ENCODE results near the gene SNX9. TPM values are rescaled to one million over a fixed set of nuclear protein-coding genes. Genes with fewer than 3 reads are reported as not detected.

SNX9 gene
- 10 to 100 TPM; 59.3 to 59.7 TPM for total RNA-seq

DNA sequence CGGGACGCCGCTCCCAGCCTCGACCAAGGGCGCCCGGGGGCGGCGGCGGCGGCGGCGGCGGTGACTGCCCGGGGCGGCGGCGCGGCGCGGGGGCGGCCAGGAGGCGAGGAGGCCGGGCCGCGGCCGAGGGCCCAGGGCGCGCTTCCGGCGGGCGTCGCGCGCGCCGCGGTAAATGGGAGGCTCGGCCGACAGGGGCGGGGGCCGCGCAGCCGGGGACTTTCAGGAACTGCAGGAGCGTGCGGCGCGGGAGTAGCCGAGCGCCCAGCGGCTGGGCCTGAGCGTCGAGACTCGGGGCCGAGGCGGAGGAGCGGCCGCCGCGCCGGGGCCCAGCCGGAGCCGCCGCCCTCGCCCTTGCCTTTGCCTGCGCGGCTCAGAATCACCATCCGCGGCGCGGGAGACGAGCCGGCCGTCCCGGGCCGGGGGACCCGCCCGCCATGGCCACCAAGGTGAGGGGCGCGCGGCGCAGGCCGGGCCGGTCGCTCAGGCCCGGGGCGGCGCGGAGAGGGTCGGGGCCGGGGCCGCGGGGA, at the start of gene SNX9:
SNX9 (plus strand) TSS at position 246 of the 527 bp plus-strand sequence; CDS start at position 435, 189 bp downstream.
- CTCF ChIA-PET = interaction anchor here (0.8 to 1.4 kb wide), 2 partner anchors 22 to 203 kb away, joined by 3 read pairs; no protein-coding TSS in a partner anchor
- Mint-ChIP-seq H3K27me3 (no peaks in the 10 kb centered on the region), H3K4me1 (ENCODE audit: low read depth) (peaks cover 38% of the 10 kb centered on the region), H3K9me3 (peaks cover 5% of the 10 kb centered on the region), H3K4me3 (peak within 1 kb of the TSS; percentile 96), H3K27ac (peak within 1 kb of the TSS; percentile 99), H3K36me3 (peaks cover 20% of the 10 kb centered on the region)
- intact Hi-C loops (cut with micrococcal nuclease) = loop anchor here (5.0 kb wide), 2 partner anchors 159 to 344 kb away; partner anchors contain the start of genes GTF2H5, SERAC1 and SYNJ2
- peak; percentile 81 for DNase-seq
- POLR2A ChIA-PET = interaction anchor here (1.8 kb wide), 1 partner anchor 22 kb away, joined by 5 read pairs; no protein-coding TSS in a partner anchor

GRCh38 chr6:157773248-157773773, 49.7 kb upstream of the SNX9 start:
- H3K4me3 Mint-ChIP-seq = no peak overlapping the region
- H3K4me1 Mint-ChIP-seq (ENCODE audit: low read depth) = peaks cover 28% of the 10 kb centered on the region
- peak overlapping the region; percentile 66 for H3K27ac Mint-ChIP-seq
- H3K27me3 Mint-ChIP-seq = peaks cover 7% of the 10 kb centered on the region
- H3K36me3 Mint-ChIP-seq = peaks cover 7% of the 10 kb centered on the region
- no peak for DNase-seq
- H3K9me3 Mint-ChIP-seq = peaks cover 15% of the 10 kb centered on the region
- POLR2A ChIA-PET = no interaction called here
- CTCF ChIA-PET = no interaction called here
- intact Hi-C loops (cut with micrococcal nuclease) = no loop called here

DNA sequence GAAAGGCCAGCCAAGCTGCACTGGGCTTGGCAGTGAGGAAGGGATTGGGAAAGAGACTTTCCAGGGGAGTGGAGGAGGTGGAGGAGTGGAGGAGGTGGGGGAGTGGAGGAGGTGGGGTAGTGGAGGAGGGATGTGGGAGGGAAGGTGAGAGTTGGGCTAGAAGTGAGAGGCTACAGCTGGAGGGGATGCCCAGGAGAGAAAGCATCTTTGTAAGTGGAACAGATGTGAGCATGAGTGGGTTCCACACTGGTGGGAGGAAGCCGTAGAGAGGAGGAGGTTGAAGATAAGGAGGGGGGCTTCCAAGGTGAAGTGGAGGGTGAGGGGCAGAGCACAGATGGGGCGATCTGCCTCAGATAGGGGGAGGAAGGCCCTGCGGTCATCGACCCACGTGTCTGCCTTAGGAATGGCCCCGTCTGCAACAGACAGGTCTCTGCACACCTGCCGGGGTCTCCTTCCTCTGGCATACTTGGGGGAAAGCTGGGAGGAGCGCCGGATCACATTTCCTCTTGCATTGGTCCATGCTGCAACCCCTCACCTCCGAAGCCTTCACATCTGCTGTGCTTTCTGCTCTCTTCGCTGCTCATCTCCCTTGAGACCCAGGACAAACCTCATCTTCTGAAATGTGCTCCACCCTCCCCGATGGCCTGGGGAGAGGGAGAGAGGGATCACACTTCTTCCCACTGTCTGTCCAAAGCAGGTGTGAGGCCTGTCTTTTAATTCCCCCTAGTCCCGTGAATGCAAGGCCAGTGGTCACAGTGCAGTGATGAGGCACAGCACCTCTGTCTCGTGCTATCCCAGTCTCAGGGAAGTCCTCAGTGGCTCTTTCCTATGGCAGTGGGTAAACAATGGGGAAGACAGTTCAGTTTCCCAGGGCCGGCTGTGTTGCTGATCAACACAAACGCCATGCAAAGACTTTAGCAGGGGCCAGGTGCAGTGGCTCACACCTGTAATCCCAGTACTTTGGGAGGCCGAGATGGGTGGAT, 48.6 kb upstream of the SNX9 start:
- H3K4me1 Mint-ChIP-seq (ENCODE audit: low read depth) = peaks cover 20% of the 10 kb centered on the region
- intact Hi-C loops (cut with micrococcal nuclease) = no loop called here
- ChIA-PET CTCF (no interaction called here), POLR2A (no interaction called here)
- DNase-seq = no peak
- H3K36me3 Mint-ChIP-seq = peaks cover 7% of the 10 kb centered on the region
- peaks cover 7% of the 10 kb centered on the region for H3K27me3 Mint-ChIP-seq
- no peak overlapping the region for H3K4me3 Mint-ChIP-seq
- H3K9me3 Mint-ChIP-seq = peaks cover 15% of the 10 kb centered on the region
- H3K27ac Mint-ChIP-seq = peak overlapping the region; percentile 66

DNA sequence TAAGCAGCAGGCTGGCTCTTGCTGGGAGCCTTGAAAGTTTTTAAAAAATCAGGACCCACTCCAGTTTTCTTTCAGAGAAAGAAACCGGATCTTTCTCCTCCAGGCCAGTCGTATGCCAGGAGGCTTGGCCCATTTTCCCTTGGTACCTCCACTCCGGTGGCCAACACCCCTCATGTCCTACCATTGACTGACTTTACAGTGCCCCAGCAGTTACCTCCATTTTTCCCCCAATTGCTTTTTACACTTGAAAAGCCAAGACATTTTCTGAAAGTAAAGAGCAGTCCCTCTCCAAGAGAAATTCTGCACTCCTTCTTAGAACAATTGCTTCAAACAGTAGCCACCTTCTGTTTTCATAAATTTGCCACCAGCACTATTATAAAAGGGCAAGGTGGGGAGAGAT, 47.7 kb upstream of the SNX9 start:
- H3K4me1 Mint-ChIP-seq (ENCODE audit: low read depth) = peaks cover 13% of the 10 kb centered on the region
- no peak for DNase-seq
- CTCF ChIA-PET = no interaction called here
- no peak overlapping the region for H3K27ac Mint-ChIP-seq
- H3K36me3 Mint-ChIP-seq = peaks cover 7% of the 10 kb centered on the region
- POLR2A ChIA-PET = no interaction called here
- peaks cover 7% of the 10 kb centered on the region for H3K27me3 Mint-ChIP-seq
- intact Hi-C loops (cut with micrococcal nuclease) = no loop called here
- H3K9me3 Mint-ChIP-seq = peaks cover 15% of the 10 kb centered on the region
- no peak overlapping the region for H3K4me3 Mint-ChIP-seq

DNA sequence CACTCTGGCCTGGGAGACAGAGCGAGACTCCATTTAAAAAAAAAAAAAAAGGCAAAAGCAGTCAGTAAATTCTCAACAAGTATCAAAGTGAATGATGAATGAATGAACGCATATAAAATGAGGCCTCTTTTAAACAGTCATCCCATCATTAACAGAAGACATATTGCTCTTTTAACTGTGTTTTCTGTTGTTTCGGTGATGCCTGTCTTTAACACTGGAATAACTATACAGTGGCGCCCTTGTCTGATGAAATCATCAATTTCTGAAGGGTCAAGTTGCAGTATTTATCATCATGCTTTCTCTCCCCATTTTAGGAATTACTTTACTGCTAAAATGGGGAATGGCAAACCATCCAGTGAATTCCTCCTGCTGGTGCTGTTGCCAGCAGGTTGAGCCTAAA, 45.7 kb upstream of the SNX9 start:
- intact Hi-C loops (cut with micrococcal nuclease) = no loop called here
- POLR2A ChIA-PET = interaction anchor here (0.6 to 2.1 kb wide), 2 partner anchors 24 to 793 kb away, joined by 3 to 7 read pairs; no protein-coding TSS in a partner anchor
- peaks cover 7% of the 10 kb centered on the region for H3K36me3 Mint-ChIP-seq
- DNase-seq = no peak
- peaks cover 10% of the 10 kb centered on the region for H3K4me1 Mint-ChIP-seq (ENCODE audit: low read depth)
- H3K27me3 Mint-ChIP-seq = peaks cover 5% of the 10 kb centered on the region
- H3K27ac Mint-ChIP-seq = no peak overlapping the region
- CTCF ChIA-PET = no interaction called here
- H3K9me3 Mint-ChIP-seq = peaks cover 22% of the 10 kb centered on the region
- no peak overlapping the region for H3K4me3 Mint-ChIP-seq

DNA sequence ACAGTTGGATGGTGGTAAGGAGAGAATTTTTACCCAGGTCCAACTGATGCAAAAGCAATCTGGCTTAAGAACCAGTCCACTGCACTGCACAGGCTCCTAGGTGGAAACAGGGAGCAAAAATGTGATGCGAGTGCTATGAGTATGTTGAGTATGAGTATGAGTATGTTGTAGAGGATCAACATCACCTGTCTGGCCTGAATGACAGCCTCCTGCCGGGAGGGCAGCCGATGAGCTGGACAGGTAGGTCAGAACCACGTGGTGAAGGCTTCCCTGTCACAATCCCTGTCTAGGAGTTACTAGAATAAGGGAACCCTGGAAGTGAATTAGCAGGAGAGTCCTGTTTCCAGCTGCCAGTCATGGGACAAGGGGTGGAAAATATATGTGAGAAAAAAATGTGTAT, 44.3 kb upstream of the SNX9 start:
- CTCF ChIA-PET = no interaction called here
- POLR2A ChIA-PET = interaction anchor here (2.1 kb wide), 1 partner anchor 22 kb away, joined by 7 read pairs; no protein-coding TSS in a partner anchor
- Mint-ChIP-seq H3K4me3 (no peak overlapping the region), H3K4me1 (ENCODE audit: low read depth) (peaks cover 3% of the 10 kb centered on the region), H3K36me3 (peaks cover 2% of the 10 kb centered on the region), H3K27ac (no peak overlapping the region), H3K27me3 (no peaks in the 10 kb centered on the region), H3K9me3 (peaks cover 18% of the 10 kb centered on the region)
- intact Hi-C loops (cut with micrococcal nuclease) = no loop called here
- DNase-seq = no peak

GRCh38 chr6:157779705-157780604, 43.1 kb upstream of the SNX9 start:
- H3K27ac Mint-ChIP-seq = no peak overlapping the region
- H3K4me1 Mint-ChIP-seq (ENCODE audit: low read depth) = no peaks in the 10 kb centered on the region
- H3K9me3 Mint-ChIP-seq = peaks cover 11% of the 10 kb centered on the region
- no peak overlapping the region for H3K4me3 Mint-ChIP-seq
- DNase-seq = no peak
- CTCF ChIA-PET = no interaction called here
- intact Hi-C loops (cut with micrococcal nuclease) = no loop called here
- no peaks in the 10 kb centered on the region for H3K27me3 Mint-ChIP-seq
- no peaks in the 10 kb centered on the region for H3K36me3 Mint-ChIP-seq
- POLR2A ChIA-PET = no interaction called here

GRCh38 chr6:157785636-157786035, 37.4 kb upstream of the SNX9 start:
- Mint-ChIP-seq H3K27me3 (no peaks in the 10 kb centered on the region), H3K36me3 (no peaks in the 10 kb centered on the region), H3K4me3 (no peak overlapping the region), H3K4me1 (ENCODE audit: low read depth) (peaks cover 2% of the 10 kb centered on the region), H3K27ac (no peak overlapping the region), H3K9me3 (peaks cover 7% of the 10 kb centered on the region)
- intact Hi-C loops (cut with micrococcal nuclease) = no loop called here
- ChIA-PET CTCF (no interaction called here), POLR2A (no interaction called here)
- DNase-seq = no peak

DNA sequence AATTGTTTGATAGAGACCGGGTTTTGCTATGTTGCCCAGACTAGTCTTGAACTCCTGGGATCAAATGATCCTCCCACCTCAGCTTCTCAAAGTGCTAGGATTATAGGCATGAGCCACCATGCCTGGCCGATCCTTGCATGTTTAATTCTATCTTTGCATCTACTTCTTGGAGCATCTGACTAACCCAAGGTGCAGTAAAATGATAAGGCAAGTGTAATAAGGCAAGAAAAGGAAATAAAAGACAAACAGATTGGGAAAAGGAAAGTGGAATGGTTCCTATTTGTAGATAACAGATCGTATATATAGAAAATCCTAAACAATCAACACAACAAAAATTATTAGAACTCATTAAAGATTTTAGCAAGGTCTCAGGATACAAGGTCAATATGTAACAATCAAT, 36.8 kb upstream of the SNX9 start:
- Mint-ChIP-seq H3K27ac (no peak overlapping the region), H3K4me3 (no peak overlapping the region), H3K4me1 (ENCODE audit: low read depth) (peaks cover 6% of the 10 kb centered on the region), H3K27me3 (no peaks in the 10 kb centered on the region), H3K9me3 (peaks cover 7% of the 10 kb centered on the region), H3K36me3 (no peaks in the 10 kb centered on the region)
- intact Hi-C loops (cut with micrococcal nuclease) = no loop called here
- ChIA-PET CTCF (no interaction called here), POLR2A (no interaction called here)
- no peak for DNase-seq

- CTCF ChIA-PET = interaction anchor here (1.1 to 1.3 kb wide), 2 partner anchors 86 to 119 kb away, joined by 3 read pairs; no protein-coding TSS in a partner anchor
- Mint-ChIP-seq H3K4me3 (no peak overlapping the region), H3K27ac (no peak overlapping the region), H3K36me3 (no peaks in the 10 kb centered on the region), H3K4me1 (ENCODE audit: low read depth) (peaks cover 7% of the 10 kb centered on the region), H3K27me3 (no peaks in the 10 kb centered on the region), H3K9me3 (peaks cover 2% of the 10 kb centered on the region)
- intact Hi-C loops (cut with micrococcal nuclease) = no loop called here
- POLR2A ChIA-PET = no interaction called here
- DNase-seq = no peak
These were observed 36.0 kb upstream of the SNX9 start for GRCh38 chr6:157787080-157787479.

GRCh38 chr6:157788180-157788579, 34.9 kb upstream of the SNX9 start:
- no peak overlapping the region for H3K27ac Mint-ChIP-seq
- no peaks in the 10 kb centered on the region for H3K27me3 Mint-ChIP-seq
- H3K4me3 Mint-ChIP-seq = no peak overlapping the region

More at GRCh38 chr6:157788180-157788579, 34.9 kb upstream of the SNX9 start:
- ChIA-PET POLR2A (no interaction called here), CTCF (interaction anchor here (0.8 to 1.3 kb wide), 4 partner anchors 85 to 426 kb away, joined by 3 read pairs; no protein-coding TSS in a partner anchor)
- intact Hi-C loops (cut with micrococcal nuclease) = no loop called here
- Mint-ChIP-seq H3K4me1 (ENCODE audit: low read depth) (peaks cover 7% of the 10 kb centered on the region), H3K9me3 (no peaks in the 10 kb centered on the region), H3K36me3 (no peaks in the 10 kb centered on the region)
- DNase-seq = no peak
